GM19023 (cell line): Measurements from ENCODE around the gene CACFD1.
A peak's percentile ranks its signal among the peaks of the same experiment; 100 is the strongest.

Experiments
- ATAC-seq: cut with Tn5 transposase; IDR thresholded peaks from one replicate; pipeline ENCODE4 v1.9.1; 2021; ENCODE audit warnings: mild to moderate bottlenecking, moderate library complexity; ENCODE audit not compliant: unreplicated experiment

CACFD1 gene

GRCh38 chr9:133478851-133479711 is 19.3 kb downstream of the CACFD1 start, which contains the start of gene SLC2A6:
TSS of gene SLC2A6 (minus strand) at chr9:133479099. CDS start at chr9:133479059, 40 bp downstream.
- ATAC-seq = peak; percentile 96

GRCh38 chr9:133483611-133484010 is 23.8 kb downstream of the CACFD1 start:
- no peak for ATAC-seq

GRCh38 chr9:133484671-133485437 is 25.1 kb downstream of the CACFD1 start:
- no peak for ATAC-seq

GRCh38 chr9:133485531-133486260 is 25.9 kb downstream of the CACFD1 start:
- ATAC-seq = no peak

GRCh38 chr9:133487331-133487725 is 27.6 kb downstream of the CACFD1 start:
- no peak for ATAC-seq

GRCh38 chr9:133488686-133489252 is 29.0 kb downstream of the CACFD1 start:
- no peak for ATAC-seq

GRCh38 chr9:133489253-133490190 is 29.7 kb downstream of the CACFD1 start:
- no peak for ATAC-seq

GRCh38 chr9:133490201-133490681 is 30.5 kb downstream of the CACFD1 start:
- ATAC-seq = no peak

GRCh38 chr9:133490865-133491655 is 31.3 kb downstream of the CACFD1 start:
- ATAC-seq = no peak

GRCh38 chr9:133491656-133491925 is 31.8 kb downstream of the CACFD1 start:
- ATAC-seq = no peak

- no peak for ATAC-seq
Observed at GRCh38 chr9:133492061-133493021, 32.6 kb downstream of the CACFD1 start.

GRCh38 chr9:133493428-133493827 is 33.6 kb downstream of the CACFD1 start:
- ATAC-seq = no peak

GRCh38 chr9:133493845-133494540 is 34.2 kb downstream of the CACFD1 start:
- ATAC-seq = no peak

GRCh38 chr9:133494636-133495326 is 35.0 kb downstream of the CACFD1 start:
- ATAC-seq = no peak

- no peak for ATAC-seq
Observed at GRCh38 chr9:133495327-133496293, 35.8 kb downstream of the CACFD1 start.
